ENCODE results near the gene PPFIA2.

DNA sequence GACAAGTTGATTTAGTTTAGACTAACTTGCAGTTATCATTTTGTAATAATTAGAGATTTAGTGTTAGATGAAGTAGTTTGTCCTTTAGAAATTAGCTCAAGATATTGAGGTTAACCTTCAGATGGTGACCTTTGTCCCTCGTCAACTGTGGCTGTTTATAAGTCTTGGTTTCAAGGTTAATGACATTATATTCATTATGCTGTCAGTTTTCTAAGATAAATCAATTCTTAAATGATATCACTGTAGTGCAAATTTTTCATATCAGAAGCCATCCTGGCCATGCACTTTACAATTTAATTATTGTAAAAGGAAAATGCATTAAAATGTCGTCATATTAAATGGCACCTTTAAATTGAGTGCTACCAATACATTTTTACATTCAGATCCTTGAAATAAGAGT lies 19.6 kb upstream of the PPFIA2 start:
- TF ChIP-seq, protein P1, sequence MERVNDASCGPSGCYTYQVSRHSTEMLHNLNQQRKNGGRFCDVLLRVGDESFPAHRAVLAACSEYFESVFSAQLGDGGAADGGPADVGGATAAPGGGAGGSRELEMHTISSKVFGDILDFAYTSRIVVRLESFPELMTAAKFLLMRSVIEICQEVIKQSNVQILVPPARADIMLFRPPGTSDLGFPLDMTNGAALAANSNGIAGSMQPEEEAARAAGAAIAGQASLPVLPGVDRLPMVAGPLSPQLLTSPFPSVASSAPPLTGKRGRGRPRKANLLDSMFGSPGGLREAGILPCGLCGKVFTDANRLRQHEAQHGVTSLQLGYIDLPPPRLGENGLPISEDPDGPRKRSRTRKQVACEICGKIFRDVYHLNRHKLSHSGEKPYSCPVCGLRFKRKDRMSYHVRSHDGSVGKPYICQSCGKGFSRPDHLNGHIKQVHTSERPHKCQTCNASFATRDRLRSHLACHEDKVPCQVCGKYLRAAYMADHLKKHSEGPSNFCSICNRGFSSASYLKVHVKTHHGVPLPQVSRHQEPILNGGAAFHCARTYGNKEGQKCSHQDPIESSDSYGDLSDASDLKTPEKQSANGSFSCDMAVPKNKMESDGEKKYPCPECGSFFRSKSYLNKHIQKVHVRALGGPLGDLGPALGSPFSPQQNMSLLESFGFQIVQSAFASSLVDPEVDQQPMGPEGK (CRISPR knock-in tag; IDR thresholded peaks at IDR 0.05; ENCODE audit: borderline replicate concordance), result no peak
- TF ChIP-seq ZFP3 (CRISPR knock-in tag; IDR thresholded peaks at IDR 0.05), result no peak
- TF ChIP-seq, protein P2, sequence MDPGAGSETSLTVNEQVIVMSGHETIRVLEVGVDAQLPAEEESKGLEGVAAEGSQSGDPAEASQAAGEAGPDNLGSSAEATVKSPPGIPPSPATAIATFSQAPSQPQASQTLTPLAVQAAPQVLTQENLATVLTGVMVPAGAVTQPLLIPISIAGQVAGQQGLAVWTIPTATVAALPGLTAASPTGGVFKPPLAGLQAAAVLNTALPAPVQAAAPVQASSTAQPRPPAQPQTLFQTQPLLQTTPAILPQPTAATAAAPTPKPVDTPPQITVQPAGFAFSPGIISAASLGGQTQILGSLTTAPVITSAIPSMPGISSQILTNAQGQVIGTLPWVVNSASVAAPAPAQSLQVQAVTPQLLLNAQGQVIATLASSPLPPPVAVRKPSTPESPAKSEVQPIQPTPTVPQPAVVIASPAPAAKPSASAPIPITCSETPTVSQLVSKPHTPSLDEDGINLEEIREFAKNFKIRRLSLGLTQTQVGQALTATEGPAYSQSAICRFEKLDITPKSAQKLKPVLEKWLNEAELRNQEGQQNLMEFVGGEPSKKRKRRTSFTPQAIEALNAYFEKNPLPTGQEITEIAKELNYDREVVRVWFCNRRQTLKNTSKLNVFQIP (CRISPR knock-in tag; IDR thresholded peaks at IDR 0.05; ENCODE audit: borderline replicate concordance, low read depth), result no peak
- no peak for TF ChIP-seq ZNF565 (CRISPR knock-in tag; conservative IDR thresholded peaks at IDR 0.05; ENCODE audit: low read depth)
- no peak for TF ChIP-seq SNAI2 (CRISPR knock-in tag; IDR thresholded peaks at IDR 0.05)
- no peak for TF ChIP-seq RARB (CRISPR knock-in tag; IDR thresholded peaks at IDR 0.05)
- TF ChIP-seq OSR1 (CRISPR knock-in tag; IDR thresholded peaks at IDR 0.05), result no peak
- no peak for TF ChIP-seq BACH2 (CRISPR knock-in tag; IDR thresholded peaks at IDR 0.05; ENCODE audit: borderline replicate concordance)
